Endothelial cell of umbilical vein (primary cell): ENCODE measurements around the gene SULT1E1. TPM values are rescaled to one million over a fixed set of nuclear protein-coding genes. Genes with fewer than 3 reads are reported as not detected.
A peak's percentile ranks its signal among the peaks of the same experiment; 100 is the strongest.

Experiments
- BruUV-seq: library from RNA; stranded (reverse); fragments of 400-500 nt; replicated peaks from 2 replicates; lab custom pipeline; 2021; lab: Mats Ljungman, UMichigan
- CTCF ChIA-PET: fragments of 300-600, 350-600 bp; sonication (Branson Sonifier 250); formaldehyde crosslinking; loops from one replicate; lab custom pipeline; 2021; ENCODE audit warnings: antibody characterized with exemption, inconsistent platforms; lab: Charles Lee
- POLR2A ChIA-PET: fragments of 300-600, 350-600 bp; sonication (Branson Sonifier 250); formaldehyde crosslinking; loops from one replicate; lab custom pipeline; 2021; ENCODE audit warnings: antibody characterized with exemption, inconsistent platforms; lab: Charles Lee
- DNase-seq: peaks from one replicate; pipeline ENCODE4 v3.0.0-alpha.2; 2011; ENCODE audit warnings: low read depth, low spot score
- FAIRE-seq: peaks from 2 replicates; lab custom pipeline; 2011; peaks lifted over from hg19 to GRCh38; lab: Jason Lieb, UNC
- H2AFZ ChIP-seq: 2 replicates; pipeline ENCODE4 v1.6.0; 2012; ENCODE audit warnings: low read depth, low read length, control low read depth, inconsistent platforms
- H3K27ac ChIP-seq: 2 replicates; pipeline ENCODE4 v1.5.1; 2011; ENCODE audit warnings: low read depth, mild to moderate bottlenecking, control low read depth, low read length, moderate library complexity; ENCODE audit not compliant: insufficient read depth
- H3K27me3 ChIP-seq, 2 experiments: 2 replicates each; pipeline versions ENCODE4 v1.6.0 to v1.6.1; 2011; ENCODE audit warnings: low read length in 2 of 2, mixed read lengths in 1 of 2; ENCODE audit not compliant: control insufficient read depth in 2 of 2, insufficient read depth in 2 of 2
- H3K36me3 ChIP-seq, 2 experiments: 2 replicates in 1 of 2; 3 replicates in 1 of 2; pipeline ENCODE4 v1.5.1; 2011; ENCODE audit warnings: low read length in 2 of 2, mild to moderate bottlenecking in 1 of 2, moderate library complexity in 1 of 2; ENCODE audit not compliant: control insufficient read depth in 2 of 2, insufficient read depth in 2 of 2; ENCODE audit errors: extremely low read depth in 1 of 2
- H3K4me1 ChIP-seq: 3 replicates; pipeline ENCODE4 v1.5.1; 2011; ENCODE audit warnings: mild to moderate bottlenecking, low read length; ENCODE audit not compliant: control insufficient read depth, insufficient read depth; ENCODE audit errors: extremely low read depth
- H3K4me2 ChIP-seq: 2 replicates; pipeline ENCODE4 v1.6.1; 2011; ENCODE audit warnings: low read length, control low read depth, mixed read lengths; ENCODE audit not compliant: insufficient read depth
- H3K4me3 ChIP-seq, 3 experiments: fragments of 200-600 bp in 1 of 3; sonication (generic), shearing (Covaris generic) in 1 of 3; replicated peaks in 1 of 3; 2 replicates each; pipeline ENCODE4 v1.5.1; 2011 to 2016; ENCODE audit warnings: control low read depth in 3 of 3, low read length in 3 of 3, mild to moderate bottlenecking in 2 of 3, inconsistent platforms in 1 of 3, low read depth in 1 of 3, moderate library complexity in 1 of 3; ENCODE audit not compliant: insufficient read depth in 1 of 3
- H3K79me2 ChIP-seq: 2 replicates; pipeline ENCODE4 v1.6.0; 2012; ENCODE audit warnings: low read length, inconsistent platforms; ENCODE audit not compliant: control insufficient read depth, insufficient read depth
- H3K9ac ChIP-seq: replicated peaks from 2 replicates; pipeline ENCODE3; 2011; ENCODE audit warnings: low read length, control low read depth; ENCODE audit not compliant: insufficient read depth; ENCODE audit errors: extremely low read depth
- H3K9me1 ChIP-seq: replicated peaks from 3 replicates; pipeline ENCODE4 v1.6.0; 2011; ENCODE audit warnings: mild to moderate bottlenecking, low read length; ENCODE audit not compliant: control insufficient read depth, insufficient read depth; ENCODE audit errors: extremely low read depth
- H3K9me3 ChIP-seq: replicated peaks from 2 replicates; pipeline ENCODE4 v1.5.1; 2012; ENCODE audit warnings: low read length, inconsistent platforms; ENCODE audit not compliant: control insufficient read depth, insufficient read depth
- H4K20me1 ChIP-seq: replicated peaks from 2 replicates; pipeline ENCODE3; 2011; ENCODE audit warnings: mild to moderate bottlenecking, low read length; ENCODE audit not compliant: control insufficient read depth, insufficient read depth; ENCODE audit errors: extremely low read depth
- EZH2 ChIP-seq: IDR thresholded peaks from 2 replicates; pipeline ENCODE4 v1.6.1; 2012; ENCODE audit warnings: borderline replicate concordance, low read depth, mild to moderate bottlenecking, moderate library complexity, low read length, inconsistent platforms; ENCODE audit not compliant: severe bottlenecking
- FOS ChIP-seq: IDR thresholded peaks from 2 replicates; pipeline ENCODE4 v1.6.1; 2011; ENCODE audit warnings: mild to moderate bottlenecking, low read length, moderate library complexity, borderline replicate concordance; ENCODE audit not compliant: insufficient read depth
- GATA2 ChIP-seq: IDR thresholded peaks from 2 replicates; pipeline ENCODE4 v1.7.0; 2011; ENCODE audit warnings: low read depth, mild to moderate bottlenecking, moderate library complexity, mixed read lengths, low read length; ENCODE audit not compliant: insufficient read length, insufficient read depth
- dilution Hi-C: fragments of 300-500 bp; cut with MboI; formaldehyde crosslinking; loops from one replicate; pipeline ENCODE4 v1.15.0; 2019; ENCODE audit warnings: low sequenced_read_pairs; ENCODE audit not compliant: extremely low pct_ligation_motif_present
- intact Hi-C: fragments of 100-400 bp; cut with micrococcal nuclease; formaldehyde crosslinking; loops from one replicate; pipeline ENCODE4 v1.10.0; 2022
- polyA plus RNA-seq, 4 experiments: library from polyadenylated mRNA; depleted of rRNA in 3 of 4; stranded (reverse) in 3 of 4; unstranded in 1 of 4; fragments of >200 nt; gene quantifications; 2 replicates each; pipeline versions ENCODE4 v1.2.1 to v1.2.3, GENCODE V29; 2011 to 2012; ENCODE audit warnings: missing spikeins in 1 of 4
- total RNA-seq: library from RNA; stranded (reverse); gene quantifications from 2 replicates; pipeline ENCODE4 v1.2.3, GENCODE V29; 2021
- TF ChIP-seq, protein P1 (sequence below), 2 donors: IDR thresholded peaks; 1 replicate in 1 of 2; 2 replicates in 1 of 2; pipeline ENCODE4 v1.5.1; 2011; ENCODE audit warnings: low read length in 2 of 2, mild to moderate bottlenecking in 2 of 2, moderate library complexity in 2 of 2, control low read depth in 1 of 2, inconsistent platforms in 1 of 2, low read depth in 1 of 2; ENCODE audit not compliant: insufficient read depth in 1 of 2; ENCODE audit errors: extremely low read depth in 1 of 2
- TF ChIP-seq, protein P2 (sequence below): IDR thresholded peaks from 2 replicates; pipeline ENCODE4 v1.6.1; 2011; ENCODE audit not compliant: insufficient read depth, insufficient read length

Gene SULT1E1
- total and polyA plus RNA-seq, 2 donors (not counting 3 experiments of a cell fraction or from before 2014, with no cell fraction given) = 25.8 to 34.5 TPM

DNA sequence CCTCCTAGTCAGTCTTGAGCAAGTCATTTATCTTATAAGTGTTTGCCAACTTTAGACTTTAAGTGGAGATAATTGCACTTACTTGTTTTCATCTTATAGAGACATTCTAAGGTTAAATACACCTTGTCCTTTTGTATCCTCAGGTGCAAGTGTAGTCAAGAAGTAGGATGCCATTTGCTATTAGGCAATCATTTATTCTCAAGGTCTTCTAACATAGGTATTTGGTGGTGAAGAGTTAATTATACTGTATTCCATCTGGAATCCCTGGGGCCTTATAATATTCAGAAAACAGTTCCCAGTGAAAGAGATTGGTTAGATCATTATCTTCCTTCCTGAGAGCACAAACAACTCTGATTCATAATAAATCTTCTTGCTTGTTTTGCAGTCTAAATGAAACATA, 23.7 kb downstream of the SULT1E1 start:
- CTCF ChIA-PET = interaction anchor here (1.2 kb wide), 1 partner anchor 12 kb away, joined by 3 read pairs; no protein-coding TSS in a partner anchor
- dilution Hi-C loops (no loop called here), intact Hi-C loops (no loop called here)
- H3K79me2 ChIP-seq = no peaks in the 10 kb centered on the region
- H3K4me2 ChIP-seq = peak overlapping the region; percentile 30
- DNase-seq (peak; percentile 79), FAIRE-seq (peak; percentile 18)
- H3K9ac ChIP-seq = no peak overlapping the region
- H3K27me3 ChIP-seq = no peaks in the 10 kb centered on the region
- H3K36me3 ChIP-seq = no peaks in the 10 kb centered on the region
- POLR2A ChIA-PET = no interaction called here
- H4K20me1 ChIP-seq = no peaks in the 10 kb centered on the region
- TF ChIP-seq, protein P1, sequence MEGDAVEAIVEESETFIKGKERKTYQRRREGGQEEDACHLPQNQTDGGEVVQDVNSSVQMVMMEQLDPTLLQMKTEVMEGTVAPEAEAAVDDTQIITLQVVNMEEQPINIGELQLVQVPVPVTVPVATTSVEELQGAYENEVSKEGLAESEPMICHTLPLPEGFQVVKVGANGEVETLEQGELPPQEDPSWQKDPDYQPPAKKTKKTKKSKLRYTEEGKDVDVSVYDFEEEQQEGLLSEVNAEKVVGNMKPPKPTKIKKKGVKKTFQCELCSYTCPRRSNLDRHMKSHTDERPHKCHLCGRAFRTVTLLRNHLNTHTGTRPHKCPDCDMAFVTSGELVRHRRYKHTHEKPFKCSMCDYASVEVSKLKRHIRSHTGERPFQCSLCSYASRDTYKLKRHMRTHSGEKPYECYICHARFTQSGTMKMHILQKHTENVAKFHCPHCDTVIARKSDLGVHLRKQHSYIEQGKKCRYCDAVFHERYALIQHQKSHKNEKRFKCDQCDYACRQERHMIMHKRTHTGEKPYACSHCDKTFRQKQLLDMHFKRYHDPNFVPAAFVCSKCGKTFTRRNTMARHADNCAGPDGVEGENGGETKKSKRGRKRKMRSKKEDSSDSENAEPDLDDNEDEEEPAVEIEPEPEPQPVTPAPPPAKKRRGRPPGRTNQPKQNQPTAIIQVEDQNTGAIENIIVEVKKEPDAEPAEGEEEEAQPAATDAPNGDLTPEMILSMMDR (IDR thresholded peaks at IDR 0.05; ENCODE audit: extremely low read depth in 1 of 2, insufficient read depth in 1 of 2, low read depth in 1 of 2, low read length in 2 of 2) = no peak
- TF ChIP-seq EZH2 (no peak), GATA2 (peak; percentile 65), FOS (no peak)
- TF ChIP-seq, protein P2, sequence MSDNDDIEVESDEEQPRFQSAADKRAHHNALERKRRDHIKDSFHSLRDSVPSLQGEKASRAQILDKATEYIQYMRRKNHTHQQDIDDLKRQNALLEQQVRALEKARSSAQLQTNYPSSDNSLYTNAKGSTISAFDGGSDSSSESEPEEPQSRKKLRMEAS = no peak
- H2AFZ ChIP-seq = no peak overlapping the region
- no peaks in the 10 kb centered on the region for H3K9me3 ChIP-seq
- BruUV-seq = no TSS peak
- no peak overlapping the region for H3K4me3 ChIP-seq
- H3K4me1 ChIP-seq = peaks cover 15% of the 10 kb centered on the region
- H3K27ac ChIP-seq = no peak overlapping the region
- no peaks in the 10 kb centered on the region for H3K9me1 ChIP-seq
